Measurements from ENCODE around the gene ZNF628. TPM values are rescaled to one million over a fixed set of nuclear protein-coding genes. Genes with fewer than 3 reads are reported as not detected.
A peak's percentile ranks its signal among the peaks of the same experiment; 100 is the strongest.
"Not testable (repeated sequence)": the region's sequence is repeated elsewhere in the genome, so short reads cannot be mapped to it uniquely, and the experiment has no call there.

Gene ZNF628
- total RNA-seq, 1 donor from 2014 or later = 5.7 TPM

DNA sequence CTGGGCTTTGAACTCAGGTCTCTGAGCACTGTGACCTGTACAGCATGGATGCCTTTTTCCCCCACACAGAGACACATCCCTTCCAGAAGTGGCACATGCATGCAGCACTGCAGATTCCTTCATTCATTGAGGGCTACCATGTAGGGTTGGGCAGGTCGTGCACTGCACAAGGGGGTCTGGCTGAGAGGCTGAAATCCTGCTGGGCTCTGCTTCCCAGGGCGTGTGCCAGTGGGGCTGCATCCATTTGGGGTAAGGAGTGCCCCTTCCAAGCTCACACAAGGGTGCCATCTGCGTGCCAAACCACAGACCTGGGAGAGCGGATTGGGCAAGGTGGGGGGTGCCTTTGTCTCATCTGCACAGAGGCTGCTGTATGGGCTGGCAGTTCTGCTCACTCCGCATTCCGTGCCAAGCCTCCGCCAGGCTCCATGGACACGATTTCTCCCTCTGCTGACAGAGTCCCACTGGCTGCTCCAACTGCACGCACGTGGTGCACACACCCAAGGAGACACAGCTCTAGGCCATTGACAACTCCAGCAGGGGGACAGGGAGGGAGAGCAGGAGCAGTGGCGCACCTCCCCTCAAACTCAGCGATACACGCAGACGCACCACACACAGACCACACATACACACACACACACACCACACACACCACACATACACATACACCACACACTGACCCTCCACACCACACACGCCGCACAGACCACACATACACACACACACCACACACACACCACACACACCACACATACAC is 28.8 kb upstream of the ZNF628 start:
- ATAC-seq (peak; percentile 47), DNase-seq (ENCODE audit: missing footprints) (no peak)
- intact Hi-C loops (cut with DNase I) = no loop called here

- intact Hi-C loops (cut with DNase I); DNase-seq (ENCODE audit: missing footprints); ATAC-seq: not testable (repeated sequence)
Measured at GRCh38 chr19:55448175-55448490, 28.3 kb upstream of the ZNF628 start.

GRCh38 chr19:55449469-55449868 is 26.9 kb upstream of the ZNF628 start:
- ATAC-seq (no peak), DNase-seq (ENCODE audit: missing footprints) (no peak)
- intact Hi-C loops (cut with DNase I) = no loop called here

- intact Hi-C loops (cut with DNase I) = no loop called here
- ATAC-seq (no peak), DNase-seq (ENCODE audit: missing footprints) (no peak)
Measured at GRCh38 chr19:55451163-55451964, 25.1 kb upstream of the ZNF628 start.

GRCh38 chr19:55451965-55452748 is 24.3 kb upstream of the ZNF628 start:
- DNase-seq (ENCODE audit: missing footprints) = no peak
- intact Hi-C loops (cut with DNase I) = no loop called here
- no peak for ATAC-seq

GRCh38 chr19:55452749-55453346 is 23.6 kb upstream of the ZNF628 start:
- ATAC-seq (peak; percentile 75), DNase-seq (ENCODE audit: missing footprints) (peak; percentile 82)
- intact Hi-C loops (cut with DNase I) = no loop called here

GRCh38 chr19:55453511-55454260 is 22.7 kb upstream of the ZNF628 start:
- DNase-seq (ENCODE audit: missing footprints) = no peak
- no peak for ATAC-seq
- intact Hi-C loops (cut with DNase I) = no loop called here

DNA sequence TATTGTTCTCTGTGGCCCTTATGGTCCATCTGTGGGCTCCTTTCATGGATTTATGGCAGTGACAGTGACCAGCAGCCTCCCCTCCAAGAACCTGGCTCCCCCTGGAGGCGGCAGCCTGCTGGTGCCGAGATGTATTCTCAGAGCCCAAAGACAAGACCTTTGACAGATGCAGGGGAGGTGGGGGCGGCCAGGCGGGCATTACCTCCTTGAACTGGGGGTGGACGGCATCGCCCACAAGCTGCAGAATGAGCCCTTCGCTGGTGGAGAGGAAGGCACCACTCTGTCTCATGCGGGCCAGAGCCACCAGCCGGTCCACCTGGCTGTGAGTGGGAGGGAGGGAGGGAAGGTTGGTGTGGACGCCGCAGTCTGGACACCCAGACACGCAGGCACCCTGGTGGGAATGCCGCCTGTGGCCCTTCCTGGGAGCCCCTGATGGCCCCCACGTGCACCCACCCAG is 21.6 kb upstream of the ZNF628 start:
- ATAC-seq (no peak), DNase-seq (ENCODE audit: missing footprints) (no peak)
- intact Hi-C loops (cut with DNase I) = no loop called here

- intact Hi-C loops (cut with DNase I) = no loop called here
- ATAC-seq (no peak), DNase-seq (ENCODE audit: missing footprints) (no peak)
Measured at GRCh38 chr19:55455576-55456235, 20.7 kb upstream of the ZNF628 start.

GRCh38 chr19:55456347-55456746 is 20.1 kb upstream of the ZNF628 start:
- intact Hi-C loops (cut with DNase I) = no loop called here
- ATAC-seq (no peak), DNase-seq (ENCODE audit: missing footprints) (no peak)

GRCh38 chr19:55457683-55458457 is 18.5 kb upstream of the ZNF628 start:
- intact Hi-C loops (cut with DNase I) = no loop called here
- no peak for ATAC-seq
- DNase-seq (ENCODE audit: missing footprints) = no peak

- ATAC-seq (no peak), DNase-seq (ENCODE audit: missing footprints) (no peak)
- intact Hi-C loops (cut with DNase I) = no loop called here
Measured at GRCh38 chr19:55459551-55459949, 16.9 kb upstream of the ZNF628 start.

DNA sequence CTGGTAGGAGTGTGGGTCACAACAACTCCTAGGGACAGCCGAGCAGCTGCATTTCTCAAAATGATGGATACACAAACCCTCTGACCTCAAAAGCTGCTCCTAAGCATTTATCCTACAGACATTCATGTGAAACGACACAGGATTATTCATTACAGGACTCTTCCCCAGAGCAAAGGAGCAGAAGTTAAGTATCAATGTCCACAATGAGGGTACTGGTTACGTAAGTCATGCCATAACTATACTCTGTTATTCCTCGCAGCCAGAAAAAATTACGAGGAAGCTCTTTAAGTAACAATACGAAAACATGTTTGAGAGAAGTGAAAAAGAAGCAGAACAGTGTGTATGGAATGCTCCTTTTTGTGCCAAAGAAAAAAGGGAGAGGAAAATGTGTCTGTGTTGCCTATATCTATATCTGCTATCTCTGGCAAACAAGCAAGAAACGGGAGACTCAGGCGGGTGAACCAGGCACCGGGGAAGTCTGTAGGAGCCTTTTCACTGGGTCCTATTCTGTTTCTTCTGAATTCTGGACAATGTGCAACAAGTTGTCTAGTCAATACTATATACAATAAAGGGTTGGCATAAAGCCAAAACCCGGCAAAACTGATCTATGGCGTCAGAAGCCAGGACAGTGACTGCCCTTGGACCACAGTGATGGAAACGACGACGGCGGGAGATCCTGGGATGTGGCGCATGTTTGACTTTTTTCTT is 16.3 kb upstream of the ZNF628 start:
- intact Hi-C loops (cut with DNase I) = loop anchor here (5.0 kb wide), 1 partner anchor 172 kb away; no protein-coding TSS in a partner anchor
- ATAC-seq = no peak

GRCh38 chr19:55460670-55461258 is 15.7 kb upstream of the ZNF628 start:
- DNase-seq (ENCODE audit: missing footprints) (peak; percentile 82), ATAC-seq (peak; percentile 75)
- intact Hi-C loops (cut with DNase I) = loop anchor here (1.0 to 5.0 kb wide), 2 partner anchors 75 to 172 kb away; partner anchors contain the start of gene RPL28

More for the DNA sequence above, 16.3 kb upstream of the ZNF628 start:
- DNase-seq (ENCODE audit: missing footprints) = no peak

GRCh38 chr19:55461259-55461973 is 15.0 kb upstream of the ZNF628 start, which contains the start of gene ISOC2:
ISOC2 (minus strand) TSS chr19:55461642; CDS start chr19:55456486, 5,156 bp downstream.
- intact Hi-C loops (cut with DNase I) = loop anchor here (1.0 to 5.0 kb wide), 2 partner anchors 76 to 171 kb away; partner anchors contain the start of gene RPL28
- ATAC-seq (peak; percentile 94), DNase-seq (ENCODE audit: missing footprints) (peak; percentile 100)

Data from Right ventricle myocardium inferior (tissue), 1 donor.